Mesenchymal stem cell (in vitro differentiated cells and primary cell): Measurements from ENCODE around the gene CHAC1.

Experiments
- DNase-seq: peaks from one replicate; pipeline ENCODE4 v3.0.0-alpha.2; 2013
- H2AFZ ChIP-seq: one replicate; pipeline ENCODE4 v1.6.1; 2013; ENCODE audit warnings: low read depth, mild to moderate bottlenecking, control low read depth, inconsistent platforms, low read length, moderate library complexity
- H2AK5ac ChIP-seq: 2 replicates; pipeline ENCODE4 v1.6.1; 2013; ENCODE audit warnings: low read length, moderate library complexity, mild to moderate bottlenecking, inconsistent platforms; ENCODE audit not compliant: severe bottlenecking
- H2BK120ac ChIP-seq: one replicate; pipeline ENCODE4 v1.6.1; 2013; ENCODE audit warnings: low read depth, mild to moderate bottlenecking, inconsistent platforms, low read length, moderate library complexity
- H2BK12ac ChIP-seq, 2 experiments: one replicate each; pipeline ENCODE4 v1.6.1; 2013; ENCODE audit warnings: inconsistent platforms in 2 of 2, low read length in 2 of 2, mild to moderate bottlenecking in 2 of 2, moderate library complexity in 2 of 2, control low read depth in 1 of 2
- H2BK15ac ChIP-seq: one replicate; pipeline ENCODE4 v1.6.1; 2013; ENCODE audit warnings: mild to moderate bottlenecking, low read depth, inconsistent platforms; ENCODE audit not compliant: poor library complexity, severe bottlenecking
- H2BK5ac ChIP-seq: 2 replicates; pipeline ENCODE4 v1.6.1; 2013; ENCODE audit warnings: low read depth, mild to moderate bottlenecking, low read length, control low read depth, inconsistent platforms; ENCODE audit not compliant: poor library complexity, severe bottlenecking
- H3K14ac ChIP-seq, 2 experiments: one replicate each; pipeline ENCODE4 v1.6.1; 2013; ENCODE audit warnings: inconsistent platforms in 2 of 2, low read length in 2 of 2, control low read depth in 1 of 2, mild to moderate bottlenecking in 1 of 2, moderate library complexity in 1 of 2
- H3K18ac ChIP-seq, 2 experiments: one replicate each; pipeline ENCODE4 v1.6.1; 2013; ENCODE audit warnings: inconsistent platforms in 2 of 2, low read length in 2 of 2, control low read depth in 1 of 2, low read depth in 1 of 2, mild to moderate bottlenecking in 1 of 2
- H3K23ac ChIP-seq, 2 experiments: one replicate each; pipeline ENCODE4 v1.6.1; 2013; ENCODE audit warnings: inconsistent platforms in 2 of 2, low read length in 2 of 2, mild to moderate bottlenecking in 2 of 2, moderate library complexity in 2 of 2, control low read depth in 1 of 2
- H3K27ac ChIP-seq: 2 replicates; pipeline ENCODE4 v1.5.1; 2013; ENCODE audit warnings: mild to moderate bottlenecking, moderate library complexity, low read length, control low read depth, inconsistent platforms; ENCODE audit not compliant: poor library complexity, severe bottlenecking
- H3K27me3 ChIP-seq, 2 experiments: 2 replicates each; pipeline versions ENCODE4 v1.6.1 to v1.7.0; 2013; ENCODE audit warnings: low read length in 2 of 2, mild to moderate bottlenecking in 2 of 2, moderate library complexity in 2 of 2, control low read depth in 1 of 2, inconsistent platforms in 1 of 2; ENCODE audit not compliant: control insufficient read depth in 1 of 2, insufficient read depth in 1 of 2
- H3K36me3 ChIP-seq, 2 experiments: 2 replicates each; pipeline versions ENCODE4 v1.6.1 to v1.7.0; 2013; ENCODE audit warnings: low read length in 2 of 2, control low read depth in 1 of 2, inconsistent platforms in 1 of 2, low read depth in 1 of 2, mild to moderate bottlenecking in 1 of 2; ENCODE audit not compliant: insufficient read depth in 2 of 2, control insufficient read depth in 1 of 2
- H3K4ac ChIP-seq, 2 experiments: one replicate each; pipeline ENCODE4 v1.6.1; 2013; ENCODE audit warnings: inconsistent platforms in 2 of 2, low read length in 2 of 2, mild to moderate bottlenecking in 2 of 2, moderate library complexity in 2 of 2, control low read depth in 1 of 2, low read depth in 1 of 2
- H3K4me1 ChIP-seq: 2 replicates; pipeline ENCODE4 v1.6.1; 2013; ENCODE audit warnings: low read depth, low read length, control low read depth; ENCODE audit not compliant: control insufficient read depth, insufficient read depth
- H3K4me2 ChIP-seq: 2 replicates; pipeline ENCODE4 v1.6.1; 2013; ENCODE audit warnings: low read length, mild to moderate bottlenecking, inconsistent platforms; ENCODE audit not compliant: poor library complexity, severe bottlenecking
- H3K4me3 ChIP-seq, 2 experiments: 2 replicates each; pipeline versions ENCODE4 v1.5.1 to v1.7.0; 2013; ENCODE audit warnings: low read length in 2 of 2, mild to moderate bottlenecking in 2 of 2, control low read depth in 1 of 2, low read depth in 1 of 2; ENCODE audit not compliant: insufficient read depth in 1 of 2
- H3K79me1 ChIP-seq: replicated peaks from 2 replicates; pipeline ENCODE4 v1.6.1; 2013; ENCODE audit warnings: mild to moderate bottlenecking, control low read depth, low read length, inconsistent platforms; ENCODE audit not compliant: poor library complexity, severe bottlenecking
- H3K9ac ChIP-seq: 2 replicates; pipeline ENCODE4 v1.7.0; 2013; ENCODE audit warnings: mild to moderate bottlenecking, low read length, moderate library complexity
- H3K9me3 ChIP-seq: 2 replicates; pipeline ENCODE4 v1.7.0; 2013; ENCODE audit warnings: mild to moderate bottlenecking, low read length; ENCODE audit not compliant: control insufficient read depth
- H4K8ac ChIP-seq: one replicate; pipeline ENCODE4 v1.6.1; 2013; ENCODE audit warnings: inconsistent platforms, mild to moderate bottlenecking, low read length, moderate library complexity
- H4K91ac ChIP-seq: one replicate; pipeline ENCODE4 v1.6.1; 2013; ENCODE audit warnings: mild to moderate bottlenecking, low read length, inconsistent platforms
- WGBS: methylation state at CpG from one replicate; pipeline ENCODE4 v1.1.7; 2013; ENCODE audit warnings: mixed read lengths; 5-methylcytosine and 5-hydroxymethylcytosine counted together

CHAC1 gene

DNA sequence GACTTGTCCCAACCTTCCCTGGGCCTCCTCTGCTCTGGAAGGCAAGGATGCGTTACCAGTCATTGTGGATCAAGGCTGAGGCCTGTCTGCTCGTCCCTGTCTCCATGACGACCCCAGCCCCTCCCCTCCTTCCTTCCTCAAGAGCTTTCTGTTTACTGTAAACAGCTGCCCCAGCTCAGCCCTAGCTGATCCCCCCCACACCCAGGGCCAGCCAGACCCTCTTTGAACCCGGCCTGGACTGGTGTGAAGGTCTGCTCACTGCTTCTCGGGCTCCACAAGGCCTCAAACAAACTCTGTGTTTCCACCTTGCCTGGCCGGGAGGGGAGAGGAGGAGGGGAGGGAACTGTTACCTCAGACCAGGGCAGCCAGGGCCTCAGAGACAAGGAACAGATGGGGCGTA is 42.1 kb upstream of the CHAC1 start:
- H2AFZ ChIP-seq, result peak overlapping the region; percentile 54
- H3K18ac ChIP-seq, result peak overlapping the region; percentile 44 to 49
- H3K27ac ChIP-seq, result no peak overlapping the region
- peak overlapping the region; percentile 50 to 54 for H3K4ac ChIP-seq
- no peaks in the 10 kb centered on the region for H3K9me3 ChIP-seq
- H2BK12ac ChIP-seq, result peak overlapping the region; percentile 34 to 57
- H2BK120ac ChIP-seq, result no peak overlapping the region
- H3K4me2 ChIP-seq, result no peak overlapping the region
- H2BK5ac ChIP-seq, result no peak overlapping the region
- peak overlapping the region; percentile 52 for H2BK15ac ChIP-seq
- H3K4me3 ChIP-seq, result no peak overlapping the region
- no peaks in the 10 kb centered on the region for H3K27me3 ChIP-seq
- DNase-seq, result peak; percentile 69
- H3K14ac ChIP-seq, result peak overlapping the region in 1 of 2 experiments; percentile 18
- H3K36me3 ChIP-seq, result peaks cover 0 to 6% of the 10 kb centered on the region in 2 experiments
- peak overlapping the region; percentile 83 for H4K8ac ChIP-seq
- H4K91ac ChIP-seq, result peak overlapping the region; percentile 88
- 32% methylated on average over 7 of the region's 7 CpGs for WGBS
- H2AK5ac ChIP-seq, result no peak overlapping the region
- H3K23ac ChIP-seq, result no peak overlapping the region
- H3K4me1 ChIP-seq, result peaks cover 29% of the 10 kb centered on the region
- H3K9ac ChIP-seq, result no peak overlapping the region
- H3K79me1 ChIP-seq, result no peaks in the 10 kb centered on the region

DNA sequence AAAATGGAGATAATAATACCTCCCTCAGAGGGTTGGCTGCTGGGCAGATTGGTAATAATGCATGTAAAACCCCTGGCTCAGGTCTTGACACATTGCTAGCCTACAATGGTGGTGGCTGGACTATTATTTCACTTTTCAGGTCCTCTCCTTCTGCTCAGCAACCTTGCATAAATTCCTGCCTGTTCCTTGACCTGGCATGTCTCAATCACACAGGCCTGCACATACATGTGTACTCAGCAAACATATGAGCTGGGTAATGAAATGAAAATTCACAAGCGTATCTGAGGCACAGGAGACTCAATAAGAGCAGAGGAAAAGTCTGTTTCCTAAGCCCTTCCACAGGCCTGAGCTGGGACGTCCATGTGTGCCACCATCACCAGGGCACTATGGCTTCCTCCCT is 41.6 kb upstream of the CHAC1 start:
- peak overlapping the region in 1 of 2 experiments; percentile 30 for H3K18ac ChIP-seq
- H2BK5ac ChIP-seq, result no peak overlapping the region
- no peak overlapping the region for H3K4me3 ChIP-seq
- H3K27me3 ChIP-seq, result peaks cover 0 to 5% of the 10 kb centered on the region in 2 experiments
- H2AK5ac ChIP-seq, result no peak overlapping the region
- H3K4me2 ChIP-seq, result no peak overlapping the region
- DNase-seq, result no peak
- no peak overlapping the region for H4K91ac ChIP-seq
- no peak overlapping the region for H4K8ac ChIP-seq
- H3K79me1 ChIP-seq, result no peaks in the 10 kb centered on the region
- 100% methylated on average over 2 of the region's 2 CpGs for WGBS
- no peak overlapping the region for H2BK15ac ChIP-seq
- H3K9ac ChIP-seq, result no peak overlapping the region
- H3K4ac ChIP-seq, result peak overlapping the region in 1 of 2 experiments; percentile 35
- peak overlapping the region in 1 of 2 experiments; percentile 22 for H3K14ac ChIP-seq
- no peak overlapping the region for H3K23ac ChIP-seq
- H3K9me3 ChIP-seq, result no peaks in the 10 kb centered on the region
- H2AFZ ChIP-seq, result no peak overlapping the region
- H3K4me1 ChIP-seq, result peaks cover 23% of the 10 kb centered on the region
- no peak overlapping the region for H2BK120ac ChIP-seq
- H3K36me3 ChIP-seq, result peaks cover 0 to 6% of the 10 kb centered on the region in 2 experiments
- no peak overlapping the region for H2BK12ac ChIP-seq
- no peak overlapping the region for H3K27ac ChIP-seq

DNA sequence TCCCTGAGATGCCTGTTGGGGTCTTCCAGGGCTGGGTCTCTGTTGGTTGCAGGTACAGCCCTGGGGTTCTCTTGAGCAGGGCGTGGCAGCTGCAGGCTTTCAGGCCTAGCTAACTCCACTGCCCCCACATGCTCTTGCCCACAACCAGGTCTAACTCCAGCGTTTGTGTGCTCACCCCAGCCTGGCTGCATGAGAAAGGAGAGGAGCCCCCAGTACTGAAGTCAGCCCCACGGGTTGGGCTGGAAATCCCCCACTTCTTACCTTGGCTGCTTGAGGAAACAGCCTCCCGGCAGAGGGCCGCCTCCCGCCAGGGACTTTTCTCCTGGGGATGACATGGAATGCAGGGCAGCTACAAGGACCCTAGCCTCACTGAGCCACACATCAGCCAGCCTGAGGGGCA is 40.8 kb upstream of the CHAC1 start:
- no peaks in the 10 kb centered on the region for H3K9me3 ChIP-seq
- no peak for DNase-seq
- H2BK120ac ChIP-seq, result no peak overlapping the region
- no peaks in the 10 kb centered on the region for H3K79me1 ChIP-seq
- WGBS, result 68% methylated on average over 6 of the region's 6 CpGs
- H4K8ac ChIP-seq, result no peak overlapping the region
- no peak overlapping the region for H3K18ac ChIP-seq
- H4K91ac ChIP-seq, result no peak overlapping the region
- no peak overlapping the region for H3K4ac ChIP-seq
- no peak overlapping the region for H2BK12ac ChIP-seq
- no peak overlapping the region for H3K4me2 ChIP-seq
- no peak overlapping the region for H3K23ac ChIP-seq
- H3K36me3 ChIP-seq, result peaks cover 0 to 6% of the 10 kb centered on the region in 2 experiments
- H3K9ac ChIP-seq, result no peak overlapping the region
- no peak overlapping the region for H2AK5ac ChIP-seq
- peaks cover 2 to 10% of the 10 kb centered on the region in 2 experiments for H3K27me3 ChIP-seq
- no peak overlapping the region for H3K14ac ChIP-seq
- H3K27ac ChIP-seq, result no peak overlapping the region
- H2BK15ac ChIP-seq, result no peak overlapping the region
- peaks cover 16% of the 10 kb centered on the region for H3K4me1 ChIP-seq
- no peak overlapping the region for H2AFZ ChIP-seq
- H2BK5ac ChIP-seq, result no peak overlapping the region
- no peak overlapping the region for H3K4me3 ChIP-seq

DNA sequence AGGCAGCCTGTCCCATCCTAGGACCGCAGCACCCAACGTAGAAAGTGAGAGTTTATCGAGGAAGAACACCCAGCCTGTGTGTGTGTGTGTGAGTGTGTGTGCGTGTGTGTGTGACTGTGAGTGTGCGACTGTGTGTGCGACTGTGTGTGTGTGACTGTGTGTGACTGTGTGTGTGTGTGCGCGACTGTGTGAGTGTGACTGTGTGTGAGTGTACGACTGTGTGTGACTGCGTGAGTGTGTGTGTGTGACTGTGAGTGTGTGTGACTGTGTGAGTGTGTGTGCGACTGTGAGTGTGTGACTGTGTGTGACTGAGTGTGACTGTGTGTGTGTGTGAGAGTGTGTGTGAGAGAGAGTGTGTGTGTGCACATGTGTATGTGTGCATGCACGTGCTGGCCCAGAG is 39.3 kb upstream of the CHAC1 start:
- Histone ChIP-seq H3K9me3 (no peaks in the 10 kb centered on the region), H3K23ac (peak overlapping the region in 1 of 2 experiments; percentile 18), H3K4me2 (no peak overlapping the region), H2BK120ac (no peak overlapping the region), H3K4ac (no peak overlapping the region), H4K91ac (peak overlapping the region; percentile 29), H2BK12ac (no peak overlapping the region), H2BK5ac (no peak overlapping the region), H3K9ac (no peak overlapping the region), H3K27ac (no peak overlapping the region), H3K27me3 (peaks cover 9 to 21% of the 10 kb centered on the region in 2 experiments), H3K79me1 (no peaks in the 10 kb centered on the region), H3K14ac (no peak overlapping the region), H3K18ac (no peak overlapping the region), H2AK5ac (no peak overlapping the region), H3K4me1 (peaks cover 21% of the 10 kb centered on the region), H4K8ac (no peak overlapping the region), H3K4me3 (no peak overlapping the region), H3K36me3 (peaks cover 0 to 6% of the 10 kb centered on the region in 2 experiments), H2BK15ac (no peak overlapping the region), H2AFZ (no peak overlapping the region)
- 97% methylated on average over 12 of the region's 12 CpGs for WGBS
- no peak for DNase-seq
